ENCODE results near the gene KLHL3. TPM values are rescaled to one million over a fixed set of nuclear protein-coding genes. Genes with fewer than 3 reads are reported as not detected.

Gene KLHL3
- total RNA-seq, 4 donors from 2014 or later, result 0.46 to 4.6 (median 1.7) TPM

DNA sequence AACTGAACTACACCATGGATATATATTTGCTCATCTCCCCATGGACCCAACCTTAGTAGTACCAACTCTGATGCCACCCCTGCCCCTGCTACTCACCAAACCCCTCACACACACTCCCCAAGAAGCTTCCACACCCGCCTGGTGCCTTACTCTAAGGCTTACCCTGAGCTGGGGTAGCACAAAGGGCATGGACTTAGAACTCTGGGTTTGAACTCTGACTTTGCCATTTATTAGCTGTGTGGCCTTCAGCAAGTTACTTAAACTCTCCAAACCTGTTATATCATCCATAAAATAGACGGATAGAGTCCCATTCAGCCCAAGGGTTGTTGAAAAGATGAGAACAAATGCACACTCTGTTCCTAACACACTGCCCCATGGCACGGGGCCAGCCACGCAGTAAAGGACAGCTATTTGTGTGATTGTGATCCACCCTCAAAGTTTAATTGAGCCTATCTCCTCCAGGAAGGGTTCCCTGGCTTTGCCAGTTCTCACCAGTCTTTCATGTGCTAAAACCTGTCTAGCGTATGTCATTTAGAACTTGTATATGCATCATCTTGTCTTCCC lies 111.0 kb downstream of the KLHL3 start:
- DNase-seq (peak; percentile 23 to 41), ATAC-seq (no peak)
- TF ChIP-seq, protein P1, sequence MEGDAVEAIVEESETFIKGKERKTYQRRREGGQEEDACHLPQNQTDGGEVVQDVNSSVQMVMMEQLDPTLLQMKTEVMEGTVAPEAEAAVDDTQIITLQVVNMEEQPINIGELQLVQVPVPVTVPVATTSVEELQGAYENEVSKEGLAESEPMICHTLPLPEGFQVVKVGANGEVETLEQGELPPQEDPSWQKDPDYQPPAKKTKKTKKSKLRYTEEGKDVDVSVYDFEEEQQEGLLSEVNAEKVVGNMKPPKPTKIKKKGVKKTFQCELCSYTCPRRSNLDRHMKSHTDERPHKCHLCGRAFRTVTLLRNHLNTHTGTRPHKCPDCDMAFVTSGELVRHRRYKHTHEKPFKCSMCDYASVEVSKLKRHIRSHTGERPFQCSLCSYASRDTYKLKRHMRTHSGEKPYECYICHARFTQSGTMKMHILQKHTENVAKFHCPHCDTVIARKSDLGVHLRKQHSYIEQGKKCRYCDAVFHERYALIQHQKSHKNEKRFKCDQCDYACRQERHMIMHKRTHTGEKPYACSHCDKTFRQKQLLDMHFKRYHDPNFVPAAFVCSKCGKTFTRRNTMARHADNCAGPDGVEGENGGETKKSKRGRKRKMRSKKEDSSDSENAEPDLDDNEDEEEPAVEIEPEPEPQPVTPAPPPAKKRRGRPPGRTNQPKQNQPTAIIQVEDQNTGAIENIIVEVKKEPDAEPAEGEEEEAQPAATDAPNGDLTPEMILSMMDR (IDR thresholded peaks at IDR 0.05 in 4 of 5, conservative IDR thresholded peaks at IDR 0.05 in 1 of 5), result no peak
- TF ChIP-seq POLR2A (IDR thresholded peaks at IDR 0.05), result no peak
- Histone ChIP-seq H3K9me3 (no peaks in the 10 kb centered on the region), H3K36me3 (no peaks in the 10 kb centered on the region), H3K27ac (peak overlapping the region; percentile 40 to 96 (median 73)), H3K27me3 (no peaks in the 10 kb centered on the region), H3K4me1 (peaks cover 26 to 69% of the 10 kb centered on the region in 2 donors), H3K4me3 (no peak overlapping the region)
- intact Hi-C loops (cut with DNase I; ENCODE audit: low total_unique reads) (loop anchor here (5.0 to 10.0 kb wide), 8 partner anchors 127 to 1767 kb away; partner anchors contain the start of genes CDC25C, FAM53C and HNRNPA0), in situ Hi-C loops (cut with MboI; ENCODE audit: low sequenced_read_pairs in 4 of 4) (loop anchor here in 3 of 4 donors (5.0 to 25.0 kb wide), 4 partner anchors 117 to 512 kb away; partner anchors contain the start of gene NME5 (in 1 of the 3))

DNA sequence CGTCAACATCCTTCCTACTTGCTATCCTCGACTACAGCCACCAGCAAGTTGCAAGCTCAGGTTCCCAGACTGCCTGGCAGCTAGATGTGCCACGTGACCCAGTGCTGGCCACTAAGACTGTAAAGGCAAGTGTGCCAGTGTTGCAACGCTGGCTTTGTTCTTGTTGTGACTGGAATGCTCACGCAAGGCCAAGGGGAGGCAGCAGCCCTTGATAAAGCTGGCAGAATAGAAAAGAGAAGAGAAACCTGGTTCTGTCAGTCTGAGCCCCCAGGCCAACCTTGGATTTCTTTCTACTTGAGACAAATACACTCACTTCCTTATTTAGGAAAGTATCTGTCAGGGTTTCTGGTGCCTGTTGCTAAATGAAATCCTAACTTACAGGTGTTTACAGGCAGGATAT lies 113.0 kb downstream of the KLHL3 start:
- ATAC-seq (peak; percentile 72 to 82), DNase-seq (peak; percentile 94 to 97)
- H3K4me3 ChIP-seq, result peak overlapping the region in 2 of 4 donors; percentile 13 to 23
- in situ Hi-C loops (cut with MboI; ENCODE audit: low sequenced_read_pairs in 4 of 4), result loop anchor here in 2 of 4 donors (10.0 kb wide), 2 partner anchors 122 to 202 kb away; no protein-coding TSS in a partner anchor
- no peaks in the 10 kb centered on the region for H3K27me3 ChIP-seq
- H3K4me1 ChIP-seq, result peaks cover 28 to 74% of the 10 kb centered on the region in 2 donors
- no peaks in the 10 kb centered on the region for H3K36me3 ChIP-seq
- no peaks in the 10 kb centered on the region for H3K9me3 ChIP-seq
- intact Hi-C loops (cut with DNase I; ENCODE audit: low total_unique reads), result loop anchor here (5.0 to 10.0 kb wide), 7 partner anchors 129 to 1769 kb away; partner anchors contain the start of genes CDC25C, FAM53C and HNRNPA0
- H3K27ac ChIP-seq, result peak overlapping the region; percentile 78 to 96 (median 92)
- TF ChIP-seq, protein P1 (IDR thresholded peaks at IDR 0.05 in 4 of 5, conservative IDR thresholded peaks at IDR 0.05 in 1 of 5), result no peak
- no peak for TF ChIP-seq POLR2A (IDR thresholded peaks at IDR 0.05)

DNA sequence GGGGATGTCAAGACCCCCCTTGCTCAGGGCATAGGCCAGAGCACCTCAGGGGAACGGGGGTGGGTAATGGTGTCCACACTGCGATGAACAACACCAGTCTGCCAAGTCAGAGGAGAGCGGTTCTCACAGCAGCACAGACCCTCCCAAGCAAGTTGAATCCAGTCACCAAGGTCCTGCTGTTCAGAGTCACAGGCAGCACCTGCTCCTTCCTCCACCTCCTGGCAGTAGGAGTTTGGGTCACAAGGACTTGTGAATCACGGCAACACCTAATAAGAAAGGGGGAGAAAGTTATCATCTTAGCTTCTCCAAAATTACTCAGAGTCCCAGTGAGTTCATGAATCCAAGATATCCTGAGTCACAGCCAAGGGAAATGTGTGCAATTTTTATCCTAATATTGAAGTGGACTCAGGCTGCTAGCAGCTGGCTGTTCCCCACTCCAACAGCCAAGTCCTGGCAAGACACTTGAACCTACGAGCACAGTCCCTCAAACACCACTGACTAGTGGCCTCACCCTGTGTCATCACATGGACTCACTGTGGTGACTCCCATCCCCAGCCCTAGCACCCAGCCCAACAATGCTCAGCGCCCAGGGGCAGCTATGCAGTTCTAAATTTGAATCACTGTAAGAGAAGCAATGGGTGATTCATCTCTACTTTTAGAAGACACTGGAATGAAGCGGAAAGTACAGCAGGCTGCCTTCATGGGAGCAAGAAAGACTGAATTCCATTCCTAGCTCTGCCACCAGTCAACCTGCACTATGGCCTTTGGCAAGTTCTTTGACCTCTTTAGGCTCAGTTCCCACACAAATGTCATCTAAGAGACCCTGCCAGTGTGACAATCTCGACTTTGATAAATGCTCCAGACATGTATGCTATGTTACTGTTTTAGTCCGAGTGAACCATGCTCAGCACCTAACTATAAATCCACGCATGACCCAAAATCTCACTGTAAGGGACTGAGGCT lies 113.7 kb downstream of the KLHL3 start:
- in situ Hi-C loops (cut with MboI; ENCODE audit: low sequenced_read_pairs in 4 of 4), result loop anchor here in 2 of 4 donors (10.0 kb wide), 2 partner anchors 123 to 203 kb away; no protein-coding TSS in a partner anchor
- ATAC-seq (peak; percentile 82), DNase-seq (peak; percentile 85 to 94)
- TF ChIP-seq, protein P1 (IDR thresholded peaks at IDR 0.05 in 4 of 5, conservative IDR thresholded peaks at IDR 0.05 in 1 of 5), result no peak
- peak; percentile 23 to 42 for TF ChIP-seq POLR2A (IDR thresholded peaks at IDR 0.05)
- Histone ChIP-seq H3K4me1 (peaks cover 28 to 67% of the 10 kb centered on the region in 2 donors), H3K27me3 (no peaks in the 10 kb centered on the region), H3K27ac (peak overlapping the region; percentile 78 to 96 (median 92)), H3K9me3 (no peaks in the 10 kb centered on the region), H3K36me3 (no peaks in the 10 kb centered on the region), H3K4me3 (peak overlapping the region in 2 of 4 donors; percentile 13 to 23)
- intact Hi-C loops (cut with DNase I; ENCODE audit: low total_unique reads), result loop anchor here (5.0 to 10.0 kb wide), 7 partner anchors 130 to 1770 kb away; partner anchors contain the start of genes CDC25C, FAM53C and HNRNPA0

DNA sequence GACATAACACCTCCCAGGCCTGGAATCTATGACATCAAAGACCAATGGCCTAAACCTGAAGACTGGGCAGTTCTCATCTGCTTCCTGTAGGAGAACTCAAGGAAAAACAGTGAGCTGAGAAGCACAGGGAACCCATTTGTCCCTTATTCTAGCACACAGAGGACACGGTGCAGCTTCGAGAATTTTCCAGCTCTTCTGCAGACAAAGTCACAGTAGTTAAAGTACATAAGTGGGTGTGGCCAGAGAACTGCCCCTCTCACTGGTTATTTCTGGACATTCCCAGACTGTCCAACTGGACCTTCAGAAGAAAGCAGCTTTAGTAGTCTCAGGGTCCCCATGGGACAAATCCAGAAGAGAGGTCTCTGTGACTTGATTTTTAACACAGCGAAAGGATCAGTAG lies 114.6 kb downstream of the KLHL3 start:
- Histone ChIP-seq H3K4me1 (peaks cover 28 to 67% of the 10 kb centered on the region in 2 donors), H3K27ac (peak overlapping the region; percentile 78 to 96 (median 92)), H3K27me3 (no peaks in the 10 kb centered on the region), H3K4me3 (no peak overlapping the region), H3K9me3 (no peaks in the 10 kb centered on the region), H3K36me3 (no peaks in the 10 kb centered on the region)
- ATAC-seq (peak; percentile 23 to 29), DNase-seq (peak; percentile 14 to 39)
- no peak for TF ChIP-seq POLR2A (IDR thresholded peaks at IDR 0.05)
- TF ChIP-seq, protein P1 (IDR thresholded peaks at IDR 0.05 in 4 of 5, conservative IDR thresholded peaks at IDR 0.05 in 1 of 5), result no peak
- in situ Hi-C loops (cut with MboI; ENCODE audit: low sequenced_read_pairs in 4 of 4) (loop anchor here in 2 of 4 donors (10.0 kb wide), 2 partner anchors 123 to 203 kb away; no protein-coding TSS in a partner anchor), intact Hi-C loops (cut with DNase I; ENCODE audit: low total_unique reads) (loop anchor here (5.0 to 10.0 kb wide), 7 partner anchors 131 to 1771 kb away; partner anchors contain the start of genes CDC25C, FAM53C and HNRNPA0)
